K562 (cell line): ENCODE results near the gene PRRC2A. TPM values are rescaled to one million over a fixed set of nuclear protein-coding genes. Genes with fewer than 3 reads are reported as not detected.

Experiments
- CBX3 ChIP-seq, 2 experiments: IDR thresholded peaks; 1 replicate in 1 of 2; 2 replicates in 1 of 2; pipeline ENCODE4 v1.6.1; 2012; ENCODE audit warnings: inconsistent platforms in 2 of 2, low read length in 2 of 2, borderline replicate concordance in 1 of 2, control low read depth in 1 of 2
- CHD4 ChIP-seq: fragments of 200-600 bp; sonication (generic); IDR thresholded peaks from 3 replicates; pipeline ENCODE4 v1.6.1; 2012; ENCODE audit warnings: low read depth, mild to moderate bottlenecking, mixed read lengths, low read length, inconsistent platforms; ENCODE audit not compliant: insufficient read depth, insufficient replicate concordance, poor library complexity, severe bottlenecking
- ERF ChIP-seq: fragments of 450-650 bp; formaldehyde crosslinking; IDR thresholded peaks from 2 replicates; pipeline ENCODE4 v1.4.0; 2020; ENCODE audit warnings: mild to moderate bottlenecking, mixed read lengths
- FOXM1 ChIP-seq, 2 experiments: fragments of 450-650 bp in 1 of 2; sonication (generic) in 1 of 2; formaldehyde crosslinking in 1 of 2; IDR thresholded peaks; 2 replicates each; pipeline versions ENCODE4 v1.6.1 to v1.9.0; 2017 to 2022; ENCODE audit warnings: low read depth in 2 of 2, mild to moderate bottlenecking in 2 of 2, missing genetic modification reagents in 1 of 2, moderate library complexity in 1 of 2
- HEY1 ChIP-seq: fragments of 250-450 bp; sonication (Bioruptor Pico); IDR thresholded peaks from 2 replicates; pipeline ENCODE4 v1.5.0; 2020; ENCODE audit warnings: mild to moderate bottlenecking, moderate library complexity, borderline replicate concordance
- HMG20A ChIP-seq: fragments of 450-650 bp; formaldehyde crosslinking; conservative IDR thresholded peaks from 2 replicates; pipeline ENCODE4 v1.4.0; 2020; ENCODE audit warnings: mild to moderate bottlenecking, mixed read lengths
- HNRNPK ChIP-seq: fragments of 200-400 bp; formaldehyde crosslinking; IDR thresholded peaks from one replicate; pipeline ENCODE4 v1.6.1; 2018; ENCODE audit warnings: mild to moderate bottlenecking, low read depth, low read length; ENCODE audit not compliant: poor library complexity, severe bottlenecking
- NR2C1 ChIP-seq, 2 experiments: fragments of 450-650 bp; IDR thresholded peaks; 2 replicates each; pipeline ENCODE4 v1.6.1; 2017; ENCODE audit warnings: mild to moderate bottlenecking in 2 of 2, antibody characterized with exemption in 1 of 2, inconsistent platforms in 1 of 2, missing compliant biosample characterization in 1 of 2, missing genetic modification characterization in 1 of 2
- TFAM ChIP-seq: fragments of 250-450 bp; sonication (Bioruptor Pico); conservative IDR thresholded peaks from 2 replicates; pipeline ENCODE4 v1.5.0; 2021; ENCODE audit warnings: mild to moderate bottlenecking, moderate library complexity
- ZBED1 ChIP-seq: IDR thresholded peaks from 2 replicates; pipeline ENCODE4 v1.6.1; 2014
- ZNF23 ChIP-seq: fragments of 250-450 bp; sonication (Bioruptor Pico); IDR thresholded peaks from 2 replicates; pipeline ENCODE4 v1.4.0; 2020; ENCODE audit warnings: mild to moderate bottlenecking
- ZNF282 ChIP-seq: sonication (generic); formaldehyde crosslinking; IDR thresholded peaks from 2 replicates; pipeline ENCODE4 v1.8.1; 2023; ENCODE audit warnings: missing genetic modification reagents
- polyA plus RNA-seq, 8 experiments: library from polyadenylated mRNA; depleted of rRNA in 4 of 8; stranded (reverse) in 5 of 8; unstranded in 3 of 8; fragments of >200 nt; fragmentation: Nextera tagmentation in 2 of 8; fragmentation: Illumina TruSeq in 1 of 8; extraction: Ambion mirVana in 2 of 8; extraction: Trizol in 1 of 8; gene quantifications; 2 replicates each; pipeline versions ENCODE4 v1.2.1 to v1.2.3, GENCODE V29; 2011 to 2014; ENCODE audit warnings: inconsistent platforms in 1 of 8, missing spikeins in 1 of 8
- total RNA-seq, 7 experiments: library from RNA; depleted of rRNA in 6 of 7; stranded (reverse); fragments of >200 nt in 6 of 7; fragmentation: Illumina TruSeq in 2 of 7; extraction: Trizol in 2 of 7; gene quantifications; 2 replicates each; pipeline versions ENCODE4 v1.2.1 to v1.2.3, GENCODE V29; 2011 to 2021; ENCODE audit warnings: low replicate concordance in 1 of 7
- TF ChIP-seq, protein P1 (sequence below): sonication (generic); formaldehyde crosslinking; IDR thresholded peaks from 2 replicates; pipeline ENCODE4 v1.8.1; 2023; ENCODE audit warnings: mild to moderate bottlenecking, missing genetic modification reagents, moderate library complexity
- TF ChIP-seq, protein P2 (sequence below), 3 experiments: fragments of 200-800 bp in 1 of 3; fragments of 250-450 bp in 1 of 3; fragments of 450-650 bp in 1 of 3; sonication (Bioruptor Pico) in 1 of 3; sonication (Bioruptor generic) in 1 of 3; formaldehyde crosslinking in 1 of 3; IDR thresholded peaks; 2 replicates each; pipeline versions ENCODE4 v1.6.1 to v1.8.0; 2016 to 2022; ENCODE audit warnings: mild to moderate bottlenecking in 2 of 3, missing genetic modification characterization in 2 of 3, missing compliant biosample characterization in 1 of 3, moderate library complexity in 1 of 3
- TF ChIP-seq, protein P3 (sequence below): fragments of 450-650 bp; IDR thresholded peaks from 2 replicates; pipeline ENCODE4 v1.6.1; 2016; ENCODE audit warnings: antibody characterized with exemption
- TF ChIP-seq, protein P4 (sequence below): sonication (generic); formaldehyde crosslinking; IDR thresholded peaks from 2 replicates; pipeline ENCODE4 v1.9.0; 2022; ENCODE audit warnings: mild to moderate bottlenecking, missing genetic modification reagents
- TF ChIP-seq, protein P5 (sequence below): IDR thresholded peaks from 2 replicates; pipeline ENCODE4 v1.6.1; 2016; ENCODE audit warnings: missing genetic modification characterization, missing compliant biosample characterization

The PRRC2A gene
- total and polyA plus RNA-seq, 9 of the 15 experiments (the other 6 are each of a cell fraction or from before 2014, with no cell fraction given): 1.0 to 332 (median 63.0) TPM

DNA sequence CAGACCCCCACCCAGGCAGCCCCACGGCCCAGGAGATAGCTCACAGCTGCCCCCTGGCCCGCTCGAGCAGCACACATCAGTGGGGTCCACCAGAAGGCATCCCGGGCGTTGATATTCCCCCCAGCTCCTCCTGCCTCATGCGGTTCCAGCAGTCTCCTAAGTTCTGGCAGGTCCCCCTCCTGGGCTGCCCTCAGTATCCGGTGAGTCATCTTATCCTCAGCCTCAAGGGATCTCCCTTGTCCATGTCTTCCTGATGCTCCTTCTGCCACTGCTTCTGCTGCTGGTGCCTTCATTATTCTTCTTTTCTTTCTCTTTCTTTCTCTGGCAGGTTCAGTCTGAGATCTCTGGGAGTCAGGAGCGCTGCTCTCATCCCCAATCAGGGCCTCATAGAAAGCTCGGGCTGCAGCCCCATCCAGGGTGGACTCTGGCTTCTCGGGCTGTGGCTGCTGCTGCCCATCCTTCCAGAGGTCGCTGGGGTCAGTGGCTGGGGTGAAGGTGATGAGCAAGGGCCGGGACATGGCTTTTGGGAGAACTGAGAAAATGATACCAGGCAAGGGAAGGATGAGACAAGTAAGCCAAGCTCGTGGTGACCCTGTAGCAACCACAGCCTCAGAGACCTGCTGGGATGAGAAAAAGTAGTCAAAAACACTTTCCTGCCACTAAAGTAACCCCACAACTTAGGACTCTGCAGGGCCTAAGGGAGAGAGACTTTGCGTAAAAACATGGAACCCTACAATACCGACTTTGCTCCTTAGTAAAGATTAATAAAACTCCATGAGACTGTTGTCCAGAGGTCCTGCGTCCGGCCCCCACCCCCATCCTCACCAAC lies 43.7 kb downstream of the PRRC2A start (continued):
- TF ChIP-seq ZBED1 (no peak), FOXM1 (IDR thresholded peaks at IDR 0.05; ENCODE audit: low read depth) (no peak), FOXM1 (CRISPR knock-in tag; IDR thresholded peaks at IDR 0.05; ENCODE audit: low read depth) (no peak; the same call in 1 of the 2 replicates), HMG20A (CRISPR knock-in tag) (no peak), ERF (CRISPR knock-in tag) (0 out of 2 replicates have a peak, but pooled peaks have one; percentile 4), TFAM (CRISPR knock-in tag) (no peak), HEY1 (CRISPR knock-in tag) (no peak), ZNF282 (CRISPR knock-in tag) (no peak), NR2C1 (IDR thresholded peaks at IDR 0.05) (no peak), NR2C1 (tag; IDR thresholded peaks at IDR 0.05) (no peak), HNRNPK (no peak), CBX3 (IDR thresholded peaks at IDR 0.05; ENCODE audit: borderline replicate concordance in 1 of 2, low read length in 2 of 2) (no peak), CHD4 (no peak), ZNF23 (CRISPR knock-in tag) (no peak)
- TF ChIP-seq, protein P1, sequence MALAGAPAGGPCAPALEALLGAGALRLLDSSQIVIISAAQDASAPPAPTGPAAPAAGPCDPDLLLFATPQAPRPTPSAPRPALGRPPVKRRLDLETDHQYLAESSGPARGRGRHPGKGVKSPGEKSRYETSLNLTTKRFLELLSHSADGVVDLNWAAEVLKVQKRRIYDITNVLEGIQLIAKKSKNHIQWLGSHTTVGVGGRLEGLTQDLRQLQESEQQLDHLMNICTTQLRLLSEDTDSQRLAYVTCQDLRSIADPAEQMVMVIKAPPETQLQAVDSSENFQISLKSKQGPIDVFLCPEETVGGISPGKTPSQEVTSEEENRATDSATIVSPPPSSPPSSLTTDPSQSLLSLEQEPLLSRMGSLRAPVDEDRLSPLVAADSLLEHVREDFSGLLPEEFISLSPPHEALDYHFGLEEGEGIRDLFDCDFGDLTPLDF (CRISPR knock-in tag): no peak
- TF ChIP-seq, protein P2, sequence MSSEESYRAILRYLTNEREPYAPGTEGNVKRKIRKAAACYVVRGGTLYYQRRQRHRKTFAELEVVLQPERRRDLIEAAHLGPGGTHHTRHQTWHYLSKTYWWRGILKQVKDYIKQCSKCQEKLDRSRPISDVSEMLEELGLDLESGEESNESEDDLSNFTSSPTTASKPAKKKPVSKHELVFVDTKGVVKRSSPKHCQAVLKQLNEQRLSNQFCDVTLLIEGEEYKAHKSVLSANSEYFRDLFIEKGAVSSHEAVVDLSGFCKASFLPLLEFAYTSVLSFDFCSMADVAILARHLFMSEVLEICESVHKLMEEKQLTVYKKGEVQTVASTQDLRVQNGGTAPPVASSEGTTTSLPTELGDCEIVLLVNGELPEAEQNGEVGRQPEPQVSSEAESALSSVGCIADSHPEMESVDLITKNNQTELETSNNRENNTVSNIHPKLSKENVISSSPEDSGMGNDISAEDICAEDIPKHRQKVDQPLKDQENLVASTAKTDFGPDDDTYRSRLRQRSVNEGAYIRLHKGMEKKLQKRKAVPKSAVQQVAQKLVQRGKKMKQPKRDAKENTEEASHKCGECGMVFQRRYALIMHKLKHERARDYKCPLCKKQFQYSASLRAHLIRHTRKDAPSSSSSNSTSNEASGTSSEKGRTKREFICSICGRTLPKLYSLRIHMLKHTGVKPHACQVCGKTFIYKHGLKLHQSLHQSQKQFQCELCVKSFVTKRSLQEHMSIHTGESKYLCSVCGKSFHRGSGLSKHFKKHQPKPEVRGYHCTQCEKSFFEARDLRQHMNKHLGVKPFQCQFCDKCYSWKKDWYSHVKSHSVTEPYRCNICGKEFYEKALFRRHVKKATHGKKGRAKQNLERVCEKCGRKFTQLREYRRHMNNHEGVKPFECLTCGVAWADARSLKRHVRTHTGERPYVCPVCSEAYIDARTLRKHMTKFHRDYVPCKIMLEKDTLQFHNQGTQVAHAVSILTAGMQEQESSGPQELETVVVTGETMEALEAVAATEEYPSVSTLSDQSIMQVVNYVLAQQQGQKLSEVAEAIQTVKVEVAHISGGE (CRISPR knock-in tag; IDR thresholded peaks at IDR 0.05): 0 out of 6 replicates have a peak, but pooled peaks of 1 of the 3 experiments have one; percentile 10
- TF ChIP-seq, protein P3, sequence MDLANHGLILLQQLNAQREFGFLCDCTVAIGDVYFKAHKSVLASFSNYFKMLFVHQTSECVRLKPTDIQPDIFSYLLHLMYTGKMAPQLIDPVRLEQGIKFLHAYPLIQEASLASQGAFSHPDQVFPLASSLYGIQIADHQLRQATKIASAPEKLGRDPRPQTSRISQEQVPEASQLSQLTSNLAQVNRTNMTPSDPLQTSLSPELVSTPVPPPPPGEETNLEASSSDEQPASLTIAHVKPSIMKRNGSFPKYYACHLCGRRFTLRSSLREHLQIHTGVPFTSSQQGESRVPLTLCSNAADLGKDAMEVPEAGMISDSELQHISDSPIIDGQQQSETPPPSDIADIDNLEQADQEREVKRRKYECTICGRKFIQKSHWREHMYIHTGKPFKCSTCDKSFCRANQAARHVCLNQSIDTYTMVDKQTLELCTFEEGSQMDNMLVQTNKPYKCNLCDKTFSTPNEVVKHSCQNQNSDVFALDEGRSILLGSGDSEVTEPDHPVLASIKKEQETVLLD: peak; percentile 79
- TF ChIP-seq, protein P4, sequence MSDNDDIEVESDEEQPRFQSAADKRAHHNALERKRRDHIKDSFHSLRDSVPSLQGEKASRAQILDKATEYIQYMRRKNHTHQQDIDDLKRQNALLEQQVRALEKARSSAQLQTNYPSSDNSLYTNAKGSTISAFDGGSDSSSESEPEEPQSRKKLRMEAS (CRISPR knock-in tag): peak; percentile 79; the same call in 1 of the 2 replicates
- TF ChIP-seq, protein P5, sequence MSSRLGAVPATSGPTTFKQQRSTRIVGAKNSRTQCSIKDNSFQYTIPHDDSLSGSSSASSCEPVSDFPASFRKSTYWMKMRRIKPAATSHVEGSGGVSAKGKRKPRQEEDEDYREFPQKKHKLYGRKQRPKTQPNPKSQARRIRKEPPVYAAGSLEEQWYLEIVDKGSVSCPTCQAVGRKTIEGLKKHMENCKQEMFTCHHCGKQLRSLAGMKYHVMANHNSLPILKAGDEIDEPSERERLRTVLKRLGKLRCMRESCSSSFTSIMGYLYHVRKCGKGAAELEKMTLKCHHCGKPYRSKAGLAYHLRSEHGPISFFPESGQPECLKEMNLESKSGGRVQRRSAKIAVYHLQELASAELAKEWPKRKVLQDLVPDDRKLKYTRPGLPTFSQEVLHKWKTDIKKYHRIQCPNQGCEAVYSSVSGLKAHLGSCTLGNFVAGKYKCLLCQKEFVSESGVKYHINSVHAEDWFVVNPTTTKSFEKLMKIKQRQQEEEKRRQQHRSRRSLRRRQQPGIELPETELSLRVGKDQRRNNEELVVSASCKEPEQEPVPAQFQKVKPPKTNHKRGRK (tag): no peak
